Measurements from ENCODE around the gene BARD1.
"Not testable (repeated sequence)": the region's sequence is repeated elsewhere in the genome, so short reads cannot be mapped to it uniquely, and the experiment has no call there.

BARD1 gene

DNA sequence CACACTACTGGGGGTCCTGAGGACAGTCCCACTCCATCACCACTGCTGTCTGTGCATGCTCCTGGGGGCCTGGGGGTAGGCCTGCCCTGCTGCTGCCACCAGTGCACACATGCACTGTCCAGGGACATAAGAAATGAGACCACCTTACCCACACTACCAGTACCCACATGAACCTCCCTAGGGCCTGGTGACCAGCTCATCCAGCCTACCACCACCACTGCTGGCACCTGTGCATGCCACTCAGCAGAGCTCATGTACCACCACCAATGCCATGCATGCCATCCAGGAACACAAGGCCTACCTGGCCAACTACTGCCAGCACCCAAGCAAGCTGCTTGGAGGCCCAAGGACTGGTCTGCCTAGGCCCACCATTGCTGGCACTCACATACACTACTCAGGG, 112.8 kb downstream of the BARD1 start:
- no peak overlapping the region for H3K4me3 ChIP-seq (ENCODE audit: control insufficient read depth, low read depth, low read length)
- DNase-seq (ENCODE audit: low read depth): no peak
- TF ChIP-seq, protein P1, sequence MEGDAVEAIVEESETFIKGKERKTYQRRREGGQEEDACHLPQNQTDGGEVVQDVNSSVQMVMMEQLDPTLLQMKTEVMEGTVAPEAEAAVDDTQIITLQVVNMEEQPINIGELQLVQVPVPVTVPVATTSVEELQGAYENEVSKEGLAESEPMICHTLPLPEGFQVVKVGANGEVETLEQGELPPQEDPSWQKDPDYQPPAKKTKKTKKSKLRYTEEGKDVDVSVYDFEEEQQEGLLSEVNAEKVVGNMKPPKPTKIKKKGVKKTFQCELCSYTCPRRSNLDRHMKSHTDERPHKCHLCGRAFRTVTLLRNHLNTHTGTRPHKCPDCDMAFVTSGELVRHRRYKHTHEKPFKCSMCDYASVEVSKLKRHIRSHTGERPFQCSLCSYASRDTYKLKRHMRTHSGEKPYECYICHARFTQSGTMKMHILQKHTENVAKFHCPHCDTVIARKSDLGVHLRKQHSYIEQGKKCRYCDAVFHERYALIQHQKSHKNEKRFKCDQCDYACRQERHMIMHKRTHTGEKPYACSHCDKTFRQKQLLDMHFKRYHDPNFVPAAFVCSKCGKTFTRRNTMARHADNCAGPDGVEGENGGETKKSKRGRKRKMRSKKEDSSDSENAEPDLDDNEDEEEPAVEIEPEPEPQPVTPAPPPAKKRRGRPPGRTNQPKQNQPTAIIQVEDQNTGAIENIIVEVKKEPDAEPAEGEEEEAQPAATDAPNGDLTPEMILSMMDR (IDR thresholded peaks at IDR 0.05; ENCODE audit: control insufficient read depth, insufficient read depth, low read depth, low read length, missing control alignments): no peak

DNA sequence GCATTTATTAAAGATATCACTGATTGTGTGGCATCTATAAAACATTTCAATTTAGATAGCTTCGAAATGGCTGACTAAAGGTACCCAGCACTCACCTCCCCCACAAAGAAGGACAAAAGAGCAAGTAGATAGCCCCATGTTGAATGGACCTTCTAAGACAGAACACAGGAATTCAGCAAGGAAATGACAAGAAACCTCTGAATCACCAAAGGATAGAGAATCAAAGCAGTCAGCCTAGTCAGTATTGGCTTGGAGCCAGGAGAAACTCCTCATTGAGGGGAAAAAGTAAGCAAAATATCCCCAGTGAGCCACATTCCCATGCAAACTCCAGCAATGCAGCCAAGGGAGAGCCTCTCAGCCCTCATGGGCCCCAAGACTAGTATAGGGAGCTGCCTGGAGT, 113.7 kb downstream of the BARD1 start:
- TF ChIP-seq, protein P1 (IDR thresholded peaks at IDR 0.05; ENCODE audit: control insufficient read depth, insufficient read depth, low read depth, low read length, missing control alignments): no peak
- no peak overlapping the region for H3K4me3 ChIP-seq (ENCODE audit: control insufficient read depth, low read depth, low read length)
- DNase-seq (ENCODE audit: low read depth): no peak

DNA sequence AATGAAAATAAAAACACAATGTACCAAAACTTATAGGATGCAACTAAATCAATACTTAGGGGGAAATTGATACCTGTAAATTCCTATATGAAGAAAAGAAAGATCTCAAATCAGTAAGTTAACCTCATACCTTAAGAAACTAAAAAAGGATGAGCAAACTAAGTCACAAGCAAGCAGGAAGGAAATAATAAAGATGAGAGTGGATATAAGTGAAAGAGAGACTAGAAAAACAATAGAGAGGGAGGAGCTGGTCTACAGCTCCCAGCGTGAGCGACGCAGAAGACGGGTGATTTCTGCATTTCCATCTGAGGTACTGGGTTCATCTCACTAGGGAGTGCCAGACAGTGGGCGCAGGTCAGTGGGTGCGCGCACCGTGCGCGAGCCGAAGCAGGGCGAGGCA, 125.9 kb downstream of the BARD1 start:
- DNase-seq (ENCODE audit: low read depth): not testable (repeated sequence)
- H3K4me3 ChIP-seq (ENCODE audit: control insufficient read depth, low read depth, low read length): peak overlapping the region; percentile 23

DNA sequence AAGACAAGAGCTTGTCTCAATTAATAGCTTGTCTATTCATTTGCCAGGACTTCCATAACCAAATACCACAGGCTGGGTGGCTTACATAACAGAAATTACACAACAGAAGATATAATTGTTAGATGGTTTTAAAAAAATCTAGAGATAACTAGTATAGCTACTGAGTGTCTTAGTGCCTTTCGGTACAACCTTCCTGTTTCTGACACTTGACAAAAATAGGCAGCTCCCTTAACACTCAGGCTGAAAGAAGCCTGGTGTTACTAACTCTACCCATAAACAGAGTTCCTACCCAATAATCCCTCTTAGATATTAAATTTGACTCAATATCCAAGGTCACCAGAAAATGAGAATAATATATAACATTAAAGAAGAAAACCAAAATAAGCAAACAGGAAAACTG, 129.7 kb downstream of the BARD1 start:
- DNase-seq (ENCODE audit: low read depth): no peak
- TF ChIP-seq, protein P1 (IDR thresholded peaks at IDR 0.05; ENCODE audit: control insufficient read depth, insufficient read depth, low read depth, low read length, missing control alignments): no peak
- no peak overlapping the region for H3K4me3 ChIP-seq (ENCODE audit: control insufficient read depth, low read depth, low read length)

DNA sequence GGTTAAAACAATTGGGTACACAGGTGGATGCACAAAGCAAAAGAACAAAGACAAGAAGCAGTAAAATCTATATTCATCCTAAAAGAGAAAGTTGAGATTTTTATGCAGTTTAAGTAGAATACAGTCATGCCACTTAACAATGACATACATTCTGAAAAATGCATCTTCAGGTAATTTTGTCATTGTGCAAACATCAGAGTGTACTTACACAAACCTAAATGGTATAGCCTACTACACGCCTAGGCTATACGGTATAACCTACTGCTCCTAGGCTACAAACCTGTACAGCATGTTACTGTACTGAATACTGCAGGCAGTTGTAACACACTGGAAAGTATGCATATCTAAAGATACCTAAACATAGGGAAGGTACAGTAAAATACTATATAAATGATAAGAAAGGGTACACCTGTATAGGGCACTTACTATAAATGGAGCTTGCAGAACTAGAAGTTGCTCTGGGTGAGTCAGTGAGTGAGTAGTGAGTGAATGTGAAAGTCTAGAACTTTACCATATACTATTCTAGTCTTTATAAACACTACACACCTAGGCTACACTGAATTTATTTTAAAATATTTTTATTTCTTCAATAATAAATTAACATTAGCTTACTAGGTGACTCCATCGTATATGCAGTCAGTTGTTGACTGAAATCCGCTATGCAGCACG, 132.9 kb downstream of the BARD1 start:
- no peak for DNase-seq (ENCODE audit: low read depth)
- TF ChIP-seq, protein P1 (IDR thresholded peaks at IDR 0.05; ENCODE audit: control insufficient read depth, insufficient read depth, low read depth, low read length, missing control alignments): no peak
- H3K4me3 ChIP-seq (ENCODE audit: control insufficient read depth, low read depth, low read length): no peak overlapping the region
